ENCODE measurements around the gene MVK. TPM values are rescaled to one million over a fixed set of nuclear protein-coding genes. Genes with fewer than 3 reads are reported as not detected.

The MVK gene
- total RNA-seq, 1 experiment from 2014 or later = 50.8 TPM

GRCh38 chr12:109594556-109595317, 21.1 kb downstream of the MVK start:
- H3K36me3 ChIP-seq (ENCODE audit: low read depth) = no peaks in the 10 kb centered on the region
- no peak for TF ChIP-seq EZH2 (IDR thresholded peaks at IDR 0.05; ENCODE audit: low read depth)
- no peaks in the 10 kb centered on the region for H3K9me3 ChIP-seq (ENCODE audit: insufficient read depth, low read depth)
- peaks cover 5% of the 10 kb centered on the region; the same call in 1 of the 2 replicates for H3F3A ChIP-seq (ENCODE audit: insufficient read depth, low read depth)
- ChIA-PET CTCF (no interaction called here), POLR2A (ENCODE audit: unreplicated experiment) (no interaction called here)
- H4K20me1 ChIP-seq (ENCODE audit: insufficient read depth) = no peaks in the 10 kb centered on the region
- H3K79me2 ChIP-seq (ENCODE audit: low read depth) = no peaks in the 10 kb centered on the region
- intact Hi-C loops (cut with micrococcal nuclease; ENCODE audit: unreplicated experiment) = loop anchor here (5.0 kb wide), 1 partner anchor 253 kb away; no protein-coding TSS in a partner anchor
- no peaks in the 10 kb centered on the region for H3K9me2 ChIP-seq (ENCODE audit: insufficient read depth)
- H3K4me2 ChIP-seq = no peak overlapping the region
- BruUV-seq (replicated peaks) = no TSS peak
- DNase-seq = no peak
- no peak overlapping the region for H2AFZ ChIP-seq
- H3K27ac ChIP-seq = no peak overlapping the region
- H3K27me3 ChIP-seq (ENCODE audit: insufficient read depth, low read depth) = no peaks in the 10 kb centered on the region
- H3K4me3 ChIP-seq = no peak overlapping the region
- H3K4me1 ChIP-seq (replicated peaks; ENCODE audit: insufficient read depth) = no peaks in the 10 kb centered on the region

GRCh38 chr12:109595321-109595902, 21.8 kb downstream of the MVK start:
- no peaks in the 10 kb centered on the region for H3K27me3 ChIP-seq (ENCODE audit: insufficient read depth, low read depth)
- BruUV-seq (replicated peaks) = no TSS peak
- peaks cover 5% of the 10 kb centered on the region; the same call in 1 of the 2 replicates for H3F3A ChIP-seq (ENCODE audit: insufficient read depth, low read depth)
- intact Hi-C loops (cut with micrococcal nuclease; ENCODE audit: unreplicated experiment) = loop anchor here (5.0 kb wide), 1 partner anchor 252 kb away; no protein-coding TSS in a partner anchor
- H2AFZ ChIP-seq = no peak overlapping the region
- no peaks in the 10 kb centered on the region for H3K36me3 ChIP-seq (ENCODE audit: low read depth)
- DNase-seq = no peak
- no peaks in the 10 kb centered on the region for H3K79me2 ChIP-seq (ENCODE audit: low read depth)
- TF ChIP-seq EZH2 (IDR thresholded peaks at IDR 0.05; ENCODE audit: low read depth) (no peak), CTCF (conservative IDR thresholded peaks at IDR 0.05) (no peak)
- no peak overlapping the region for H3K27ac ChIP-seq
- H4K20me1 ChIP-seq (ENCODE audit: insufficient read depth) = no peaks in the 10 kb centered on the region
- H3K9me2 ChIP-seq (ENCODE audit: insufficient read depth) = no peaks in the 10 kb centered on the region
- no peak overlapping the region for H3K4me2 ChIP-seq
- ChIA-PET POLR2A (ENCODE audit: unreplicated experiment) (no interaction called here), CTCF (no interaction called here)
- H3K9me3 ChIP-seq (ENCODE audit: insufficient read depth, low read depth) = no peaks in the 10 kb centered on the region
- no peaks in the 10 kb centered on the region for H3K4me1 ChIP-seq (replicated peaks; ENCODE audit: insufficient read depth)
- H3K4me3 ChIP-seq = no peak overlapping the region

- no peaks in the 10 kb centered on the region for H3K36me3 ChIP-seq (ENCODE audit: low read depth)
- TF ChIP-seq EZH2 (IDR thresholded peaks at IDR 0.05; ENCODE audit: low read depth) = no peak
- no peak for TF ChIP-seq CTCF (conservative IDR thresholded peaks at IDR 0.05)
- peaks cover 5% of the 10 kb centered on the region; the same call in 1 of the 2 replicates for H3F3A ChIP-seq (ENCODE audit: insufficient read depth, low read depth)
- no peak overlapping the region for H3K4me3 ChIP-seq
- H3K9me3 ChIP-seq (ENCODE audit: insufficient read depth, low read depth) = no peaks in the 10 kb centered on the region
- H3K4me2 ChIP-seq = no peak overlapping the region
- ChIA-PET POLR2A (ENCODE audit: unreplicated experiment) (no interaction called here), CTCF (interaction anchor here (0.7 to 2.1 kb wide), 5 partner anchors 11 to 178 kb away, joined by 3 to 8 read pairs (median 5); no protein-coding TSS in a partner anchor)
- no peak overlapping the region for H2AFZ ChIP-seq
- H4K20me1 ChIP-seq (ENCODE audit: insufficient read depth) = no peaks in the 10 kb centered on the region
- intact Hi-C loops (cut with micrococcal nuclease; ENCODE audit: unreplicated experiment) = loop anchor here (1.0 to 5.0 kb wide), 3 partner anchors 77 to 251 kb away; no protein-coding TSS in a partner anchor
- no peaks in the 10 kb centered on the region for H3K9me2 ChIP-seq (ENCODE audit: insufficient read depth)
- no peaks in the 10 kb centered on the region for H3K4me1 ChIP-seq (replicated peaks; ENCODE audit: insufficient read depth)
- H3K27ac ChIP-seq = no peak overlapping the region
- no TSS peak for BruUV-seq (replicated peaks)
- no peaks in the 10 kb centered on the region for H3K27me3 ChIP-seq (ENCODE audit: insufficient read depth, low read depth)
- DNase-seq = no peak
- H3K79me2 ChIP-seq (ENCODE audit: low read depth) = no peaks in the 10 kb centered on the region
These were observed 23.0 kb downstream of the MVK start for GRCh38 chr12:109596418-109597244.

Data from PC-9 (cell line).